K562 (cell line): ENCODE measurements around the gene AARS1. TPM values are rescaled to one million over a fixed set of nuclear protein-coding genes. Genes with fewer than 3 reads are reported as not detected.

Source experiments
- BMI1 ChIP-seq: fragments of 150-350 bp; IDR thresholded peaks from 2 replicates; pipeline ENCODE4 v1.6.1; 2014; ENCODE audit warnings: low read length
- EWSR1 ChIP-seq: fragments of 450-650 bp; IDR thresholded peaks from 2 replicates; pipeline ENCODE4 v1.6.1; 2018; ENCODE audit warnings: borderline replicate concordance, mild to moderate bottlenecking, low read depth, moderate library complexity; ENCODE audit not compliant: partially characterized antibody
- HSF4 ChIP-seq: fragments of 250-450 bp; sonication (Bioruptor Pico); IDR thresholded peaks from 2 replicates; pipeline ENCODE4 v2.1.2; 2022; ENCODE audit warnings: mild to moderate bottlenecking, moderate library complexity, borderline replicate concordance
- IRF2 ChIP-seq: sonication (generic); formaldehyde crosslinking; IDR thresholded peaks from 2 replicates; pipeline ENCODE4 v1.8.1; 2022; ENCODE audit warnings: mild to moderate bottlenecking, missing genetic modification reagents
- RBM14 ChIP-seq: fragments of 200-400 bp; formaldehyde crosslinking; IDR thresholded peaks from 2 replicates; pipeline ENCODE4 v1.6.1; 2018; ENCODE audit warnings: low read depth, mild to moderate bottlenecking, low read length, moderate library complexity, borderline replicate concordance; ENCODE audit not compliant: insufficient read depth
- SIN3A ChIP-seq, 2 experiments: fragments of 150-350 bp in 1 of 2; IDR thresholded peaks; 2 replicates each; pipeline ENCODE4 v1.6.1; 2011 to 2016; ENCODE audit warnings: borderline replicate concordance in 2 of 2, low read depth in 2 of 2, low read length in 2 of 2, mild to moderate bottlenecking in 2 of 2, moderate library complexity in 2 of 2; ENCODE audit not compliant: control insufficient read depth in 1 of 2
- SPI1 ChIP-seq: IDR thresholded peaks from 2 replicates; pipeline ENCODE4 v1.6.1; 2011; ENCODE audit warnings: low read depth, low read length, control low read depth, borderline replicate concordance
- TCF3 ChIP-seq: sonication (generic); formaldehyde crosslinking; IDR thresholded peaks from 2 replicates; pipeline ENCODE4 v1.4.0; 2020; ENCODE audit warnings: mild to moderate bottlenecking, missing genetic modification reagents
- ZC3H11A ChIP-seq: IDR thresholded peaks from 2 replicates; pipeline ENCODE4 v1.6.1; 2012; ENCODE audit warnings: low read depth, low read length, improper control_type of control experiment
- ZNF23 ChIP-seq: fragments of 250-450 bp; sonication (Bioruptor Pico); IDR thresholded peaks from 2 replicates; pipeline ENCODE4 v1.4.0; 2020; ENCODE audit warnings: mild to moderate bottlenecking
- polyA plus RNA-seq, 8 experiments: library from polyadenylated mRNA; depleted of rRNA in 4 of 8; stranded (reverse) in 5 of 8; unstranded in 3 of 8; fragments of >200 nt; fragmentation: Nextera tagmentation in 2 of 8; fragmentation: Illumina TruSeq in 1 of 8; extraction: Ambion mirVana in 2 of 8; extraction: Trizol in 1 of 8; gene quantifications; 2 replicates each; pipeline versions ENCODE4 v1.2.1 to v1.2.3, GENCODE V29; 2011 to 2014; ENCODE audit warnings: inconsistent platforms in 1 of 8, missing spikeins in 1 of 8
- total RNA-seq, 7 experiments: library from RNA; depleted of rRNA in 6 of 7; stranded (reverse); fragments of >200 nt in 6 of 7; fragmentation: Illumina TruSeq in 2 of 7; extraction: Trizol in 2 of 7; gene quantifications; 2 replicates each; pipeline versions ENCODE4 v1.2.1 to v1.2.3, GENCODE V29; 2011 to 2021; ENCODE audit warnings: low replicate concordance in 1 of 7
- TF ChIP-seq, protein P1 (sequence below), 2 experiments: fragments of 450-650 bp in 1 of 2; sonication (generic) in 1 of 2; formaldehyde crosslinking in 1 of 2; IDR thresholded peaks; 2 replicates each; pipeline versions ENCODE4 v1.7.1 to v1.9.0; 2016 to 2022; ENCODE audit warnings: inconsistent platforms in 1 of 2, mild to moderate bottlenecking in 1 of 2, missing genetic modification reagents in 1 of 2
- TF ChIP-seq, protein P2 (sequence below): sonication (generic); formaldehyde crosslinking; IDR thresholded peaks from 2 replicates; pipeline ENCODE4 v1.8.1; 2022; ENCODE audit warnings: missing genetic modification reagents

AARS1 gene
- total and polyA plus RNA-seq, 9 of the 15 experiments (the other 6 are each of a cell fraction or from before 2014, with no cell fraction given), result 50.1 to 235 (median 174) TPM

DNA sequence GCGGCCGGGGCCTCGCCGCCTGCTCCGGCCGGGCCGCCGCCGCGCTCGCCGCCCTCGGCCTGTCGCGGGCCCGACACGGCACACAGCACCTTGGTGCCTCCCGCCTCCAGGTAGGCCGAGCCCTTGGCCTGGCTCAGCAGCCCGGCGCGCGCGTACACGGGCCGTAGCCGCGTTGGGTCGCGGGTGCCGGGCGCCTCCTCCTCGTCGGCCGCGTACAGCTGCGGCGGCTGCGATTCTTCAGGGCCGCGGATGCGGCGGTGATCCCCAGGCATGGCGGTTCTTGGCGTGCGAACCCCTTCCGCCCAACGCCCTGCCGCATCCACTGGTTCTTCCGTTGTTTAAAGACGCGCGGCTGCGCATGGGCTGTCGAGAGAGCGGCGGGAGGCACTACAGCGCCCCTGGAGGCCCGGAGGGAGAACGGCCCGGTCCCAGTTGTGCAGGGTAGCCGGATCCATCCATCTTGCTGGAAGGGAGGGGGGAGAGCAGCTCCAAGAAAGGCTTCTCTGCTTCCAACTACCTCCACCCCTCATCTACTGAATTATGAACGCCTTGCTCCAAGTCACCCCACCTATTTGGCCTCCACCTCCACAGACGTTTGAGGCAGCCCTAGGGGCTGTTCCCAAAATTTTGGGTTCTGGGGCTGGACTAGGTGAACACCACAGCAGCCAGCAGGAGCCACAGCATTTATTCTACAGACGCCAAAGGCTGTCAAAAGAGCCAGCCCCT lies 37.5 kb downstream of the AARS1 start, which contains the start of gene EXOSC6 (continued):
- TF ChIP-seq, protein P1, sequence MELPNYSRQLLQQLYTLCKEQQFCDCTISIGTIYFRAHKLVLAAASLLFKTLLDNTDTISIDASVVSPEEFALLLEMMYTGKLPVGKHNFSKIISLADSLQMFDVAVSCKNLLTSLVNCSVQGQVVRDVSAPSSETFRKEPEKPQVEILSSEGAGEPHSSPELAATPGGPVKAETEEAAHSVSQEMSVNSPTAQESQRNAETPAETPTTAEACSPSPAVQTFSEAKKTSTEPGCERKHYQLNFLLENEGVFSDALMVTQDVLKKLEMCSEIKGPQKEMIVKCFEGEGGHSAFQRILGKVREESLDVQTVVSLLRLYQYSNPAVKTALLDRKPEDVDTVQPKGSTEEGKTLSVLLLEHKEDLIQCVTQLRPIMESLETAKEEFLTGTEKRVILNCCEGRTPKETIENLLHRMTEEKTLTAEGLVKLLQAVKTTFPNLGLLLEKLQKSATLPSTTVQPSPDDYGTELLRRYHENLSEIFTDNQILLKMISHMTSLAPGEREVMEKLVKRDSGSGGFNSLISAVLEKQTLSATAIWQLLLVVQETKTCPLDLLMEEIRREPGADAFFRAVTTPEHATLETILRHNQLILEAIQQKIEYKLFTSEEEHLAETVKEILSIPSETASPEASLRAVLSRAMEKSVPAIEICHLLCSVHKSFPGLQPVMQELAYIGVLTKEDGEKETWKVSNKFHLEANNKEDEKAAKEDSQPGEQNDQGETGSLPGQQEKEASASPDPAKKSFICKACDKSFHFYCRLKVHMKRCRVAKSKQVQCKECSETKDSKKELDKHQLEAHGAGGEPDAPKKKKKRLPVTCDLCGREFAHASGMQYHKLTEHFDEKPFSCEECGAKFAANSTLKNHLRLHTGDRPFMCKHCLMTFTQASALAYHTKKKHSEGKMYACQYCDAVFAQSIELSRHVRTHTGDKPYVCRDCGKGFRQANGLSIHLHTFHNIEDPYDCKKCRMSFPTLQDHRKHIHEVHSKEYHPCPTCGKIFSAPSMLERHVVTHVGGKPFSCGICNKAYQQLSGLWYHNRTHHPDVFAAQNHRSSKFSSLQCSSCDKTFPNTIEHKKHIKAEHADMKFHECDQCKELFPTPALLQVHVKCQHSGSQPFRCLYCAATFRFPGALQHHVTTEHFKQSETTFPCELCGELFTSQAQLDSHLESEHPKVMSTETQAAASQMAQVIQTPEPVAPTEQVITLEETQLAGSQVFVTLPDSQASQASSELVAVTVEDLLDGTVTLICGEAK (IDR thresholded peaks at IDR 0.05), result peak; percentile 84
- TF ChIP-seq, protein P1 (CRISPR knock-in tag; IDR thresholded peaks at IDR 0.05), result no peak
- TF ChIP-seq, protein P2, sequence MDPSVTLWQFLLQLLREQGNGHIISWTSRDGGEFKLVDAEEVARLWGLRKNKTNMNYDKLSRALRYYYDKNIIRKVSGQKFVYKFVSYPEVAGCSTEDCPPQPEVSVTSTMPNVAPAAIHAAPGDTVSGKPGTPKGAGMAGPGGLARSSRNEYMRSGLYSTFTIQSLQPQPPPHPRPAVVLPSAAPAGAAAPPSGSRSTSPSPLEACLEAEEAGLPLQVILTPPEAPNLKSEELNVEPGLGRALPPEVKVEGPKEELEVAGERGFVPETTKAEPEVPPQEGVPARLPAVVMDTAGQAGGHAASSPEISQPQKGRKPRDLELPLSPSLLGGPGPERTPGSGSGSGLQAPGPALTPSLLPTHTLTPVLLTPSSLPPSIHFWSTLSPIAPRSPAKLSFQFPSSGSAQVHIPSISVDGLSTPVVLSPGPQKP (CRISPR knock-in tag), result no peak
- TF ChIP-seq SIN3A (IDR thresholded peaks at IDR 0.05; ENCODE audit: borderline replicate concordance in 2 of 2, control insufficient read depth in 1 of 2, low read depth in 2 of 2, low read length in 2 of 2) (peak in 1 of 2 experiments; percentile 81; a peak in 3 of 4 replicates), EWSR1 (no peak), TCF3 (CRISPR knock-in tag) (peak; percentile 53), SPI1 (0 out of 2 replicates have a peak, but pooled peaks have one; percentile 3), BMI1 (no peak; the same call in 1 of the 2 replicates), ZC3H11A (no peak), IRF2 (CRISPR knock-in tag) (no peak), RBM14 (no peak), HSF4 (CRISPR knock-in tag) (no peak), ZNF23 (peak; percentile 91)
